ENCODE results near the gene NOP14.
"Not testable (repeated sequence)": the region's sequence is repeated elsewhere in the genome, so short reads cannot be mapped to it uniquely, and the experiment has no call there.

Gene NOP14

DNA sequence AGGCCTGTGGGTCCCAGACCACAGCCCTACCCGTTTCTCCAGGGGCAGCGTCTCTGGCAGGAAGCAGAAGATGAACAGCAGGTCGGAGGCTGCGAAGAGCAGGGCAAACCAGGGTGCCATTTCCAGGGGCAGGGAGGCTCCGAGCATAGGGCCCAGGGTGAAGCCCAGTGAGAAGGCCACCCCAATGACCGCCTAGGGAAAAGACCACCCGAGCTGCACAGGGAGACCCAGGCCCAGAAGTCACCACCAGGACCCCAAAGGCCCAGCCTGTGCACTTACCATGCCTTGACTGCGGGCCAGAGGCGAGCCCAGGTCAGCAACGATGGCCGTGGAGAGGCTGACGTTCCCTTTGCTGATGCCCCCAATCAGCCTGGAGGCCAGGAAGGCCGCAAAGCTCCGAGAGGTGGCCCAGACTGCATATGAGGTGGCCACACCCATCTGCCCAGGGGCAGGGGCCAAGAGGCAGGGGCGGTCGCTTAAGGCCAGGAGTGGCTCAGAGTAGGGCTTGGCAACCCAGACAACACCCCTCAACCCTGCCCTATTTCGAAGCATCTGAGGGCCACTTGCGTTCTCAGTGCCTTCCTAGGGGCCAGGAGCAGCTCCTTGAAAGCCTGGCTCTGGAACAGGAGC, 30.8 kb downstream of the NOP14 start:
- no peak for DNase-seq (ENCODE audit: low read depth in 1 of 2, low spot score in 1 of 2)

DNA sequence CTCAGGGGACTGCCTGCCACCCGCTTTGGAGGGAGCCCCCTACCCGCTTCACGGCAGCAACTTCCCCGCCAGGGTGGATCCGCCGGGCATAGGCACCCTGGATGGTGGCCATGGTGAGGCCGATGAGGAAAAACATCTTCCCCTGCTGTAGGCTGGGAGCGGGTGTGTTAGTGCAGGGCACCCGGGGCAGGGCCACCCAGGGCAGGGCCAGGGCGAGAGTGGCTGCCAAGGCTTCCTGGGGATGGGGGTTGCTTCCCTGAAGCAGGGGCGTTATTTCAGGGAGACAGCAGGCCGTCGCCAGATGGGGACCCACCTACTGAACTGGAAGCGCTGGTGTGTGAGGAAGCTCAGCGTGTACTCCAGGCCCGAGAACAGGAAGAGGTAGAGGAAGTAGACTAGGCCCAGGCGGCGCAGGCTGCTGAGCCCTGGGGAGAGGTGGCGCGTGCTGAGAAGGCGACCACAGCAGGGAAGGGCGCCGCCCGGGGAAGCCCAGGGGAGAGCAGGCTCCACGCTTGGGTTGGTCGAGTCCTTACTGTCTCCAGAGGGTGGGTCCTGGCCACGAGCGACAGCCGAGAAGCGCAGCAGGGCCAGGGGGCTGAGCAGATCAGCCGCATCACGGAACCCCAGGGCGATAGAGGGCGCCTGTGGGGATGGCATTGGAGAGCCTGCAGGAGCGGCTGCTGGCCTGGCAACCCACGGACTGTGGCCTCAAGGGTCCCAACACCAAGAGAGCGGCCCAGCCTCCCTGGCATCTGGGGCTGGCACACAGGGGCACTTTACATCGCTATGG, 31.5 kb downstream of the NOP14 start:
- no peak for DNase-seq (ENCODE audit: low read depth in 1 of 2, low spot score in 1 of 2)

DNA sequence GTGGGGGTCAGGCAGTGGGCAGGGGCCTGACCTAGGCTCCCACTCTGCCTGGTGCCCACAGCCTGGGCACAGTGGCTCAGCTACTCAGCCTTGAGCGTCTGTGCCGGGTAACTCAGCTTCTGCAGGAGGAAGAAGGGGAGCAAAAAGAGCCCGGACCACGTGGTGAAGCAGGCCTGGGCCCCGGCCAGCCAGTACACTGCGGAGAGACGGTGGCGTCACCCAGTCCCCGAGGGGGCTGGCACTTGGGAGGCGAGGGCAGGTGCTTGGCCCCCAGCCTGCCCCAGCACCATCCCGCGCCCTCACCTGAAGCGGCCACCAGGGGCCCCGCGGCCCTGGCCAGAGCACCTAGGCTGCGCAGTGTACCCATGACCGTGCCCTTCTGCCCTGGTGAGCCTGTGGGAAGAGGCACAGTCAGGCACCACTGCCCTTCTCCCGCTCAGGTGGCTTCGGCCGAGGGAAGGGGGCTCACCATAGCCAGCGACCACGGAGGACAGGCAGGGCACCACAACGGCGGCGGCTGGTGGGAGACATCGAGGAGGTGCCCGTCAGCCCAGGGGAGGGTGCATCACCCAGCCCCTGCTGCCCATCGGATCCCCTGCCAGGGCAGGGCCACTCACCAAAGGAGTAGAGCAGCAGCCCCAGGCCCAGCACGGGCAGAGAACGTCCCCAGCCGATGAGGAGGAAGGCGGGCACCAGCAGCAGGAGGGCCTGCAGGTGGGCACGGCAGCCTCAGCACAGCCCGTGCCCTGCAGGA, 32.3 kb downstream of the NOP14 start:
- DNase-seq (ENCODE audit: low read depth in 1 of 2, low spot score in 1 of 2) = no peak

DNA sequence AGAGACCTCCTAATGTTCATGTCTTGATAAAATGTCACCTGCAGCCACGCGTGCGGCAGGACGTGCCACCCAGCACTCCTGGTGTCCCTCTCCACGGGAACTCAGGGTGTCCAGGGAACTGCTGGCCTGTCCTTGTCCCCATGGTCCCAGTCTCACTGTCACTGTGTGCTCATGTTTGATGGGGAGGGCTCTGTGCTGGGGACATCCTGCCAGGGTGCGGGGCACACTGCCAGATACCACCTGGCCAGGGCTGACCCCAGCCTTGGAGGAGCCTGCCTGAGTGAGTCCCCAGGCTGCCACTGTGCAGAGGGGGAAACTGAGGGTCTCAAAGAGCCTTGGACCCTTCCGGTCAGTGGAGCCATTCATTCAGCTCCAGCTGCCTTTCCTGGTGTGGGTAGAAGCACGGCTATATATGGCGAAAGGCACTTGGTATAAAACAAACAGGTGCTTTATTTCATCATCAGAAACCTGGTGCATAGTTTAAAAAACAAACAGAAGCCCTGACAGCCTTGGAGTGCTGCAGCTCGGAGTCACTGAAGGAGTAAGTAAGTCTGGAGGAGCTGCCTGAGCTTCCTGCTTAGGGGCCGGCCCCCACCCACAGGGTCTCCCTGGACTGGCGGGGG, 33.0 kb downstream of the NOP14 start:
- DNase-seq (ENCODE audit: low read depth in 1 of 2, low spot score in 1 of 2) = no peak

DNA sequence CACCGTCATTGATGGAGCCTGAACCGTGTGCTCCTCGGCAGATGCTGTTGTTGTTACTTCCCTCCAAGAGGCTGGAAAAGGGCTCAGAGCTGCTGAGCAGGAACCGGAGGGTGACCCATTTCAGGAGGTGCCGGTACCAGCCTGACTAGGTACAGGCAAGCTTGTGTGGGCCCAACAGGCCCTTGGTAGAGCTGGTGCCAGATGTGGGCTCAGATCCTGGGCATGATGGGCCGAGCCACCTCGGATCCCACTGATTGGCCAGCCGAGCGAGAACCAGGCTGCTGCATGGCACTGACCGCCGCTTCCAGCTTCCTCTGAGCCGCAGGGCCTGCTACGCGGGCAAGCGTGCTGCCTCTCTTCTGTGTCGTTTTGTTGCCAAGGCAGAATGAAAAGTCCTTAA, 33.7 kb downstream of the NOP14 start:
- DNase-seq (ENCODE audit: low read depth in 1 of 2, low spot score in 1 of 2) = no peak

DNA sequence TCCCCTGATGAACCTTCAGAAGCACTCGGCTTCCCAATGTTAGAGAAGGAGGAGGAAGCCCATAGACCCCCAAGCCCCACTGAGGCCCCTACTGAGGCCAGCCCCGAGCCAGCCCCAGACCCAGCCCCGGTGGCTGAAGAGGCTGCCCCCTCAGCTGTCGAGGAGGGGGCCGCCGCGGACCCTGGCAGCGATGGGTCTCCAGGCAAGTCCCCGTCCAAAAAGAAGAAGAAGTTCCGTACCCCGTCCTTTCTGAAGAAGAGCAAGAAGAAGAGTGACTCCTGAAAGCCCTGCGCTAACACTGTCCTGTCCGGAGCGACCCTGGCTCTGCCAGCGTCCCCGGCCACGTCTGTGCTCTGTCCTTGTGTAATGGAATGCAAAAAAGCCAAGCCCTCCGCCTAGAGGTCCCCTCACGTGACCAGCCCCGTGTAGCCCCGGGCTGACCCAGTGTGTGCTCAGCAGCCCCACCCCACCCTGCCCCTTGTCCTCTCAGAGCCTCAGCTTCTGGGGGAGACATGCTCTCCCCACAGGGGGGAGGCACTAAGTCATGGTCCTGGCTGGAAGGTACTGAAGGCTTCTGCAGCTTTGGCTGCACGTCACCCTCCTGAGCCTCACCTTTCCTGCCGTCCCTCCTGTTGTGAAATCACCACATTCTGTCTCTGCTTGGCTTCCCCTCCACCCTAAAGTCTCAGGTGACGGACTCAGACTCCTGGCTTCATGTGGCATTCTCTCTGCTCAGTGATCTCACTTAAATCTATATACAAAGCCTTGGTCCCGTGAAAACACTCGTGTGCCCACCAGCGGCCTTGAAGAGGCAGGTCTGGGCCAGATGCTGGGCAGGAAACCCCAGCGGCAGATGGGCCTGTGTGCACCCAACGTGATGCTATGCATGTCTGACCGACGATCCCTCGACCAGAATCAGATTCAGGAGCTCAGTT, 34.7 kb downstream of the NOP14 start:
- DNase-seq (ENCODE audit: low read depth in 1 of 2, low spot score in 1 of 2) = no peak

DNA sequence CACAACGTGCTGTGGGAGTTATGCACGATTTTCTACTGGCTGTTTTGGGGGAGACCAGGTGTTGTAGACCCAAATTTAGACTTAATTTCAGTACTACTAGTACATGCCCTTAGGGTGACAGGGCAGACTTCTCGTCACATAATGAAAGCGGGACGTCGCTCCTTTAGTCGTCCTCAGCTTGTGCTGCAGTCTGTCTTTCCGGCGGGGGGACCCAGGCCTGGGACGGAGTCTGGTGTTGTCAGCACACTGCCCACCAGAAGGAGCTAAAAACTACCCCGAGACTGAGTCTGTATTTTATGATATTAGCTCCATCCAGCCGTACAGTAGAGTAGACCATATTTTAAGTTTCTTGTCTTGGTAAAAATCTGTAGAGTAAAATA, 35.5 kb downstream of the NOP14 start:
- no peak for DNase-seq (ENCODE audit: low read depth in 1 of 2, low spot score in 1 of 2)

DNA sequence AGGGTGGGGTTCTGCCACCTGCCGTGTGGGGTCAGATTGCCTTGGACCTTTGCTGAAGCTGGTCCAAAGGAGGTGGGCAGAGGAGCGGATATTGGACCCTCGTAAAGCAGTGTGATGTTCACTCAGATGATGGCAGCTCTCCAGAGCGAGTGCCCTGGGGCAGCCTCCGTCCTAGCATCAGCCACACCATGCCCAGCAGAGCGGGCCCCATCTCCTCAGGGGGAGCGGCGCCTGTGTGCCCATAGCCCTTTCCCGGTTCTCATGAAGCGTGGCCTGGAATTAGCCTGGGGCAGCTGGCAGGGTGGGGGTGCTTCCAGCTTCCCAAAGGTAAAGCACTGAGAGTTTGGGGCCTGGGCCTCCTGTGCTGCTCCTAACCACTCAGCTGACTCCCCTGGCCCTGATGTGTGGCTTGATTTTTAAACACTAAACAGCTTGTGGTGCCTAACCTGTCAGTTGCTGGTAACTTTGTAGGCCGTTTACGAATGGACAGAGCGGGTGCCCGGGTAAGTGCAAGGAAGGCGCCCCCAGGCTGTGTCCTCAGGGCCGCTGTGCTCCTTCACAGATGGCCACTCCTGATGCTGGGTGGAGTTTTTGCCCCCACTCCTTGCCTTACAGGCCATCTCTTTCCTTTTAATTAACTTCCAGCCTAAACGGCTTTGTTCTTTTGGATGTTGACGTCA, 36.0 kb downstream of the NOP14 start:
- DNase-seq (ENCODE audit: low read depth in 1 of 2, low spot score in 1 of 2) = no peak

DNA sequence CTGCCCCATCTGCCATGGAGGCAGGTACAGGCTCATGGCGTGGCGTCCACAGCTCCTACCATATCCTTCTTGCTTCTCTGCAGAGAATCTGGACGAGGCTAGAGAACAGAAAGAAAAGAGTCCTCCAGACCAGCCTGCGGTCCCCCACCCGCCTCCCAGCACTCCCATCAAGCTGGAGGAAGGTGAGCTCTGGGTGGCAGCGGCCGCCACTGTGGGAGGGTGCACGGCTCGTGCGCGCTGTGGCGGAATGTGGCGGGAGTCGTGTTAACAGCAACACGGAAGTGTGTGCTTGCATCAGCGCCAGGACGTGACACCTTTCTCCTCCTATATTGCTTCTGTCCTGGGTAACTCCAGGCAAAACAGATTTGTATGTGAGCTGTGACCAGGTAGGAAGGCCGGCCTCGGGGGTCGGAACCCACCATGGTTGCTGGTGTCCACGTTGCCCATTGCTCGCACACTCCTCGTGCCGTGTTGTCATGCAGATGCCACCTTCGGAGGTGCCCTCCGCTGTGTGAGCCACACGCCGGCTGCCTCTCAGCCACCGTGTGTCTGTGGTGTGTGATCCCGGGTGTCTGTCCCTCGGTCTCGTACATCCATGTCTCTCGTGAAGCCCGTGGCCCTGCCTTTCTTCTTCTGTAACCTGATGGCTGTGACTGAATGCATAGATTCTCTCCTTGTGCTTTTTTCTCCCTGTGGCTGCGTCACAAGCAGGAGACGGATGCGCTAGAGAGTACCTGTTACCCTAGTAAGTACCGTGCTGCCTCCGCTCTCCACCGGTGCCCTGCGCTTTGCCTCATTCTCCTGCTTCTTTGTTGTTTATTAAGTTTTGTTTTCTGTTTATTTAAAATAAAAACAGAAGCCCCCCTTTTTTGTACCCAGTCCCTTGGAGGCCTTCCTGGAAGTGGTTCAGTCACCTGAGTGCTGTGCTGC, 37.0 kb downstream of the NOP14 start:
- no peak for DNase-seq (ENCODE audit: low read depth in 1 of 2, low spot score in 1 of 2)

DNA sequence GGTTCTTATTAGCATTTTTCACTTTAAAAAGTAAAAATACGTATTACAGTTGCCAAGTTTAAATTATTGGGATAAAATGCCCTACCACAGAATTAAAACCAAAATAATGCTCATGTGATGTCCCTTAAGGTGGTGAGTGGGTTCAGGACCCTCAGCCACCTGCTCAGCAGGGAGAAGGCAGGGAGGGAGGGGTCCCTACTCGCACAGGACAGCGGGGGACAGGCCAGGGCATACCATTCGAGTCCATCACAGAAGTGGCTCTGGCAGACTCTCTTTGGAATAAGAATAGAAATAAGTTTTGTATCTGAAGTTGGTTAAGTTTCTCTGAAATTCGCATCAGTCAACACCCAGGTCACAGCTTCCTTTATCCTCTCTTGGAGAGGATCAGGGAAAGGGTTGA, 37.7 kb downstream of the NOP14 start:
- DNase-seq (ENCODE audit: low read depth in 1 of 2, low spot score in 1 of 2) = no peak

DNA sequence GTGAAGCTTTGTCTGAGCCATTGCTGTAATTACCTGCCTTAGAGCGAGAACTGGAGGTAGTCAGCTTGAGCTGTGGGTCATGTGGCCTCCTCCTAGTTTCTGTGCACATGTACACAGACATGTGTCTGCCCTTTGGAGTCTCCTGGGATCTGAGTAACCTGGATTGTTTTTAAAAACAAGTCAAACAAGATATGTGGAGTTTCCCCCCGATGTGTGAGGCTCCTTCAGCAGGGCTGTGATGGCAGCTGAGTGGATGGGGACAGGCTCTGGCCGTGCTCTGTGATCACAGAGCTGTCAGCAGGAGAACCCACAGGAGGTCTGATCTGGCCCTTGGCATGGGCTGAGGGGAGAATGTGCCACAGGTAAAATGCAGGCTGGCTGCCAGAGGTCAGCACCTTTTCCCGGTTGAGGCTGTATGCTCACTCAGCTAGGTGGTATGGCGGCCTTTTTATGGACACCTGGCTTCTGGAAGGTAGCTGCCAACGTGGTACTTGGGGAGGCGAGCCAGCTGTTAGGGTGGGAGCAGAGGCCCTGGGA, 38.4 kb downstream of the NOP14 start:
- DNase-seq (ENCODE audit: low read depth in 1 of 2, low spot score in 1 of 2) = no peak

DNA sequence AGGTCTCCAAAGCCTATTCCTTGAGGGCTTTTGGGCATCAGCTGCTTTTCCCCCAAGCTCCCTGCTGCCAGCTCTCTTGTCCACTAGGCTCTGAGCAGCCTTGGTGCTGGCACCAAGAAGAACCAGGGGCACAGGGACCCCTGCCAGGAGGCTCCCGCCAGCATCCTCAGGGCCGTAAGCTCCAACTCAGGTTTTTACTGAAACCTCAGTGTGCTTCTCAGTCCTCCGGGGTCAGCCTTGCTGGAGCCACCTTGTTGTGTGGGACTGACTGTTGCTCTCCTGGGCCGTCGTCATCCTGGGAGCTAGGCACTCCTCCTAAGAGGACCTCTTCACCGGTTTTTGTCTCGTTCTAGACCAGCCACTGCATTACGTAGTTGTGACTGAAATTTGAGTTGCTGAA, 38.9 kb downstream of the NOP14 start:
- no peak for DNase-seq (ENCODE audit: low read depth in 1 of 2, low spot score in 1 of 2)

DNA sequence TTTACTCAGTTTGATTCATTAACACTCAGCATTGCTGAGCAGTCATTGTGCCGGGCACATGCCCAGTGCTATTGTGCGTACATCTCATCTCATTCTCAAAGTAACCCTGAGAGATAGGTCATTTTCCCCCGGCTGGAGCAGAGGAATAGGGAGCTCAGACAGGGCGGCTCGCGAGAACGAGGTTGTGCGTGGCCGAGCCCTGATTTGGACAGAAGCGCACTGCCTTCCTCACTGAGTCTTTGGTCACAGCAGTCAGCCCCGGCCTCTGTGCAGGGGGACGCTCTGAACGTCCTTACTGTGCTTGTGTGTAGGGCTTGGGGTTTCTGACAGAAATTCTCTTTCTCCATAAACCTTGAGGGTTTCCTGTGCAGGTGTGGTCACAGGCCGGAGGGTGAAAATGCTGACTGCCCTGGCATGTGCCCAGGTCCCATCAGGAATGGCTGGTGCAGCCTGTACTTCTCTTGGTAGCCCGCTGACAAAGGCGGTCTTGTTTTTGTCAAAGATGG, 39.5 kb downstream of the NOP14 start:
- no peak for DNase-seq (ENCODE audit: low read depth in 1 of 2, low spot score in 1 of 2)

DNA sequence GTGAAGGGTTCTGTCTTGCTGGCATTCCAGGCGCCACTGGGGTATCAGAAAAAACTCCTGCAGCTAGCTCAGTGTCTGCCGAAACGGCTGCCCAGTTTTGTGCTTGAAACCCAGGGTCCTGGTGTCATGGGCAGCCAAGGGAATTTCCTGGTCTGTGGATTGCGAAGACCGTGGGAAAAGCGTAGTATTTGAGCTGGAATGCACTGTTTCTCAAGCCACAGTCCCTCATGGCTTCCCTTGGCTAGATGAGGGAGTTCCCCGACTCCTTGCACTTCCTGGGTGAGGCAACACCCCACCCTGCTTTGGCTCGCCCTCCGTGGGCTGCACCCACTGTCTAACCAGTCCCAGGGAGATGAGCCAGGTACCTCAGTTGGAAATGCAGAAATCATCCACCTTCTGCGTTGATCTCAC, 40.1 kb downstream of the NOP14 start:
- DNase-seq (ENCODE audit: low read depth in 1 of 2, low spot score in 1 of 2) = no peak

DNA sequence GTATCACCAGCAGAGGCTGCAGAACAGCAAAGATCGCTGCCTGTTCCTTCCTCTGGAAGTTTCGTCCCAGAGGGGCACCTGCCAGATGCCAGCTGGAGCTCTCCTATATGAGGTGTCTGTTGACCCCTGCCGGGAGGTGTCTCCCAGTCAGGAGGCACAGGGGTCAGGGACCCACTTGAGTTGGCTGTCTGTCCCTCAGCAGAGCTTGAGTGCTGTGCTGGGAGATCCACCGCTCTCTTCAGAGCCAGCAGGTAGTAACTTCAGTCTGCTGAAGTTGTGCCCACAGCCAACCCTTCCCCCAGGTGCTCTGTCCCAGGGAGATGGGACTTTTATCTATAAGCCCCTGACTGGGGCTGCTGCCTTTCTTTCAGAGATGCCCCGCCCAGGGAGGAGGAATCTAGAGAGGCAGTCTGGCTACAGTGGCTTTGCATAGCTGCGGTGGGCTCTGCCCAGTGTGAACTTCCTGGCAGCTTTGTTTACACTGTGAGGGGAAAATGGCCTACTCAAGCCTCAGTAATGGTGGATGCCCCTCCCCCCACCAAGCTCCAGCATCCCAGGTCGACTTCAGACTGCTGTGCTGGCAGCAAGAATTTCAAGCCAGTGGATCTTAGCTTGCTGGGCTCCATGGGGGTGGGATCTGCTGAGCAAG, 40.6 kb downstream of the NOP14 start:
- DNase-seq (ENCODE audit: low read depth in 1 of 2, low spot score in 1 of 2) = not testable (repeated sequence)

DNA sequence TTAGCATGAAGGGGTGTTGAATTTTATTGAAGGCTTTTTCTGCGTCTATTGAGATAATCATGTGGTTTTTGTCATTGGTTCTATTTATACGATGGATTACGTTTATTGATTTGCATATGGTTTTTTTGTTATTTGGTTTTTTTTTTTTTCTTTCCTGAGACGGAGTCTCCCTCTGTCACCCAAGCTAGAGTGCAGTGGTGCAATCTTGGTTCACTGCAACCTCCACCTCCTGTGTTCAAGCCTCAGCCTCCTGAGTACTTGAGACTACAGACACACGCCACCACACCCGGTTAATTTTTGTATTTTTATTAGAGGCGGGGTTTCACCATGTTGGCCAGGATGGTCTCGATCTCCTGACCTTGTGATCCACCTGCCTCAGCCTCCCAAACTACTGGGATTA, 44.5 kb downstream of the NOP14 start:
- not testable (repeated sequence) for DNase-seq (ENCODE audit: low read depth in 1 of 2, low spot score in 1 of 2)

DNA sequence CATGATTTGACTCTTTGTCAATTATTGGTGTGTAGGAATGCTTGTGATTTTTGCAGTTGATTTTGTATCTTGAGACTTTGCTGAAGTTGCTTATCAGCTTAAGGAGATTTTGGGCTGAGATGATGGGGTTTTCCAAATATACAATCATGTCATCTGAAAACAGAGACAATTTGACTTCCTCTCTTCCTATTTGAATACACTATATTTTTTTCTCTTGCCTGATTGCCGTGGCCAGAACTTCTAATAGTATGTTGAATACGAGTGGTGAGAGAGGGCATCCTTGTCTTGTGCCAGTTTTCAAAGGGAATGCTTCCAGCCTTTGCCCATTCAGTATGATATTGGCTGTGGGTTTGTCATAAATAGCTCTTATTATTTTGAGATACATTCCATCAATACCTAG, 44.9 kb downstream of the NOP14 start:
- DNase-seq (ENCODE audit: low read depth in 1 of 2, low spot score in 1 of 2) = not testable (repeated sequence)

DNA sequence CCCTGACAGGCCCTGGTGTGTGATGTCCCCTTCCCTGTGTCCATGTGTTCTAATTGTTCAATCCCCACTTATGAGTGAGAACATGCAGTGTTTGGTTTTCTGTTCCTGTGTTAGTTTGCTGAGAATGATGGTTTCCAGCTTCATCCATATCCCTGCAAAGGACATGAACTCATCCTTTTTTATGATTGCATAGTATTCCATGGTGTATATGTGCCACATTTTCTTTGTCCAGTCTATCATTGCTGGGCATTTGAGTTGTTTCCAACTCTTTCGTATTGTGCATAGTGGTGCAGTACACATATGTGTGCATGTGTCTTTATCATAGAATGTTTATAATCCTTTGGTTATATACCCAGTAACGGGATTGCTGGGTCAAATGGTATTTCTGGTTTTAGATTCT, 46.5 kb downstream of the NOP14 start:
- DNase-seq (ENCODE audit: low read depth in 1 of 2, low spot score in 1 of 2) = not testable (repeated sequence)
